BJ (cell line): ENCODE results near the gene MAMDC4. TPM values are rescaled to one million over a fixed set of nuclear protein-coding genes. Genes with fewer than 3 reads are reported as not detected.

Experiments used
- CTCF ChIA-PET: fragments of 350-600 bp; formaldehyde crosslinking; extraction: SDS; loops from one replicate; lab custom pipeline; 2021; ENCODE audit warnings: antibody characterized with exemption, inconsistent platforms; lab: Yijun Ruan, JAX
- POLR2A ChIA-PET: fragments of 300-600 bp; sonication (Branson Sonifier 250); formaldehyde crosslinking; extraction: SDS; loops from one replicate; lab custom pipeline; 2021; ENCODE audit warnings: antibody characterized with exemption; lab: Charles Lee
- DNase-seq: peaks from one replicate; pipeline ENCODE4 v3.0.0-alpha.2; 2011; ENCODE audit warnings: low read depth
- H3K27me3 ChIP-seq: 2 replicates; pipeline ENCODE4 v1.6.0; 2011; ENCODE audit warnings: low read length; ENCODE audit not compliant: control insufficient read depth, insufficient read depth
- H3K36me3 ChIP-seq: 2 replicates; pipeline ENCODE4 v1.5.1; 2011; ENCODE audit warnings: low read length; ENCODE audit not compliant: control insufficient read depth, insufficient read depth
- H3K4me3 ChIP-seq: 2 replicates; pipeline ENCODE4 v1.5.1; 2011; ENCODE audit warnings: low read depth, mild to moderate bottlenecking, control low read depth, low read length
- polyA plus RNA-seq: library from polyadenylated mRNA; depleted of rRNA; stranded (reverse); fragments of >200 nt; gene quantifications from 2 replicates; pipeline ENCODE4 v1.2.3, GENCODE V29; 2011
- TF ChIP-seq, protein P1 (sequence below): IDR thresholded peaks from 2 replicates; pipeline ENCODE4 v1.5.1; 2011; ENCODE audit warnings: low read depth, mild to moderate bottlenecking, control low read depth, inconsistent platforms, low read length, moderate library complexity; ENCODE audit not compliant: insufficient read depth

The MAMDC4 gene
- polyA plus RNA-seq, 1 experiment: 1.6 TPM

DNA sequence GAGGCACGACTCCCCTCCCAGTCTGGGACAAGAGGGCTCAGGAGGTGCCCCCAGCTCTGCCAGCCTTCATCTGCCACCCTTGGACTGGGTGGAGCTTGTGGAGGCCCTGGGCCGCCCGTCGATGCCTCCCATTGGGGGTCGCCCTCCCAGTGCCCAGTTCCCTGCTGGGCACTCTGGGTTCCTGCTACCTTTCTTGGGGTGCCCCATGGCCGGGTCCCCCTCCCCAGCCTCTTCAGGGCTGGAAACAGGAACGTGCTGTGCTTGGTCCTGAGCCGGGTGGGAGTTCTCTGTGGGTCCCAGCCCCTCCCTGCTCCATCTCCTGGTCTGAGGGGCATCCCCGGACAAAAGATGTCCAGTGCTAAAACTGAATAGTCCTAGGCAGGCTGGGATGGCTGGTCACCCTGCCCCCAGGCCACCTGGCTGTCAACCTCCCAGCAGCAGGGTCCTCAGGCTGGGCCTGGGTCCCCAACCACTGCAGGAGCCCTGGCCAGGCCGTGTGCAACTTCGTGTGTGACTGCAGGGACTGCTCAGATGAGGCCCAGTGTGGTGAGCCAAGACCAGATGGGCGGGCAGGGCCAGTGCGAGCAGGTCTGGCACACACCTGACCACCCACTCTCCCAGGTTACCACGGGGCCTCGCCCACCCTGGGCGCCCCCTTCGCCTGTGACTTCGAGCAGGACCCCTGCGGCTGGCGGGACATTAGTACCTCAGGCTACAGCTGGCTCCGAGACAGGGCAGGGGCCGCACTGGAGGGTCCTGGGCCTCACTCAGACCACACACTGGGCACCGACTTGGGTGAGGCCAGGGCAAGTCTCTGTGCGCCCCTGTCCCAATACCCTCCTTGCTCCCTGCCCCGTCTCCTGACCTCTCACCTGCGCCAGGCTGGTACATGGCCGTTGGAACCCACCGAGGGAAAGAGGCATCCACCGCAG, 784 bp downstream of the MAMDC4 start:
- Histone ChIP-seq H3K27me3 (no peaks in the 10 kb centered on the region), H3K36me3 (peaks cover 11% of the 10 kb centered on the region), H3K4me3 (no peak overlapping the region)
- no peak for DNase-seq
- ChIA-PET CTCF (interaction anchor here (0.7 kb wide), 2 partner anchors 10 to 182 kb away, joined by 3 read pairs; partner anchors contain the start of gene AJM1), POLR2A (no interaction called here)
- TF ChIP-seq, protein P1, sequence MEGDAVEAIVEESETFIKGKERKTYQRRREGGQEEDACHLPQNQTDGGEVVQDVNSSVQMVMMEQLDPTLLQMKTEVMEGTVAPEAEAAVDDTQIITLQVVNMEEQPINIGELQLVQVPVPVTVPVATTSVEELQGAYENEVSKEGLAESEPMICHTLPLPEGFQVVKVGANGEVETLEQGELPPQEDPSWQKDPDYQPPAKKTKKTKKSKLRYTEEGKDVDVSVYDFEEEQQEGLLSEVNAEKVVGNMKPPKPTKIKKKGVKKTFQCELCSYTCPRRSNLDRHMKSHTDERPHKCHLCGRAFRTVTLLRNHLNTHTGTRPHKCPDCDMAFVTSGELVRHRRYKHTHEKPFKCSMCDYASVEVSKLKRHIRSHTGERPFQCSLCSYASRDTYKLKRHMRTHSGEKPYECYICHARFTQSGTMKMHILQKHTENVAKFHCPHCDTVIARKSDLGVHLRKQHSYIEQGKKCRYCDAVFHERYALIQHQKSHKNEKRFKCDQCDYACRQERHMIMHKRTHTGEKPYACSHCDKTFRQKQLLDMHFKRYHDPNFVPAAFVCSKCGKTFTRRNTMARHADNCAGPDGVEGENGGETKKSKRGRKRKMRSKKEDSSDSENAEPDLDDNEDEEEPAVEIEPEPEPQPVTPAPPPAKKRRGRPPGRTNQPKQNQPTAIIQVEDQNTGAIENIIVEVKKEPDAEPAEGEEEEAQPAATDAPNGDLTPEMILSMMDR: no peak

DNA sequence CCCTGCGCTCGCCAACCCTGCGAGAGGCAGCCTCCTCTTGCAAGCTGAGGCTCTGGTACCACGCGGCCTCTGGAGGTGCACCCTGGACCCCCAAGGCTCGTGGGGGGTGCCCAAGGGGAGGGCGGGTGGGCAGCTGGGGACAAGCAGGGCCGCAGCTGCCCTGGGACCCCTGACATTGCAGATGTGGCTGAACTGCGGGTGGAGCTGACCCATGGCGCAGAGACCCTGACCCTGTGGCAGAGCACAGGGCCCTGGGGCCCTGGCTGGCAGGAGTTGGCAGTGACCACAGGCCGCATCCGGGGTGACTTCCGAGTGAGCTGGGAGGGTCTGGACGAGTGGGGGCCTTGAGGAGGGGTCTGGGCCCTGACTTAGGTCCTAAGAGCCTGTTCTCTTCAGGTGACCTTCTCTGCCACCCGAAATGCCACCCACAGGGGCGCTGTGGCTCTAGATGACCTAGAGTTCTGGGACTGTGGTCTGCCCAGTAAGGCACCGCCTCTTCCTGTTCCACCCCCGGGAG, 1.5 kb downstream of the MAMDC4 start:
- TF ChIP-seq, protein P1: no peak
- Histone ChIP-seq H3K27me3 (no peaks in the 10 kb centered on the region), H3K36me3 (peaks cover 11% of the 10 kb centered on the region), H3K4me3 (no peak overlapping the region)
- ChIA-PET CTCF (no interaction called here), POLR2A (no interaction called here)
- DNase-seq: no peak

DNA sequence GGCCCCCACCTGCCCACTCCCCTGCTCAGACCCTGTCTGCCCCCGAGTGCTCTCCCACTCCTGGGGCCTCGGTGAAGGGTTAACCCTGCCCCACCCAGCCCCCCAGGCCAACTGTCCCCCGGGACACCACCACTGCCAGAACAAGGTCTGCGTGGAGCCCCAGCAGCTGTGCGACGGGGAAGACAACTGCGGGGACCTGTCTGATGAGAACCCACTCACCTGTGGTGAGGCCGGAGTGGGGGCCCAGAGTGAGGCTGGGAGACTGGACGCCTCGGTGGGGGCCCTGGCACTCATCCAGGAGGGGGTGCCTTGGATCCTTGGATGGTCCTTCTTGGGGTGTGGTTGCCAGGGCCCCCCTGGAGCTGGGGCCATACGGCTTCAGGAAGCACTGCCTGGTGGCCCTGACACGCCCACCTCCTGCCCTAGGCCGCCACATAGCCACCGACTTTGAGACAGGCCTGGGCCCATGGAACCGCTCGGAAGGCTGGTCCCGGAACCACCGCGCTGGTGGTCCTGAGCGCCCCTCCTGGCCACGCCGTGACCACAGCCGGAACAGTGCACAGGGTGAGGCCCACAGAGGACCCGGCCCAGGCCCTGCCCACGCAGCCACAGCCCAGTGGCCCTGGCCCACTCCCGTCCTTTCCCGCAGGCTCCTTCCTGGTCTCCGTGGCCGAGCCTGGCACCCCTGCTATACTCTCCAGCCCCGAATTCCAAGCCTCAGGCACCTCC, 2.1 kb downstream of the MAMDC4 start:
- Histone ChIP-seq H3K27me3 (no peaks in the 10 kb centered on the region), H3K36me3 (peaks cover 11% of the 10 kb centered on the region), H3K4me3 (no peak overlapping the region)
- TF ChIP-seq, protein P1: no peak
- CTCF ChIA-PET: interaction anchor here (0.6 kb wide), 1 partner anchor 25 kb away, joined by 4 read pairs; no protein-coding TSS in a partner anchor
- POLR2A ChIA-PET: no interaction called here
- no peak for DNase-seq

DNA sequence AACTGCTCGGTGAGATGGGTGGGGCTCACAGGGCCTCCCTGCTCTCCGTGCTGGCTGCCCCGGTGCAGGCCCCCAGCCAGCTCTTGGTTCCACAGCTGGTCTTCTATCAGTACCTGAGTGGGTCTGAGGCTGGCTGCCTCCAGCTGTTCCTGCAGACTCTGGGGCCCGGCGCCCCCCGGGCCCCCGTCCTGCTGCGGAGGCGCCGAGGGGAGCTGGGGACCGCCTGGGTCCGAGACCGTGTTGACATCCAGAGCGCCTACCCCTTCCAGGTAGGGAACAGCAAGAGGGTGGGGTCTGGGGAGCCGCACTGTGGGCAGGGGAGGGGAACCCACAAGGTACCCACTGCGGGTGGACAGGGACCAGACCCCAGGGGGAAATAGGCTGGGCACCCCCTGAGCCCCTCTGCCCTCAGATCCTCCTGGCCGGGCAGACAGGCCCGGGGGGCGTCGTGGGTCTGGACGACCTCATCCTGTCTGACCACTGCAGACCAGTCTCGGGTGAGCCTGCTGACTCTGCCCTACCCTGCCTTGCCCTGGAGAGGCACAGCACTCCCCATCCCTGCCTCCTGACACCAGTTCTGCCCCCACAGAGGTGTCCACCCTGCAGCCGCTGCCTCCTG, 2.8 kb downstream of the MAMDC4 start:
- Histone ChIP-seq H3K27me3 (no peaks in the 10 kb centered on the region), H3K36me3 (peaks cover 12% of the 10 kb centered on the region), H3K4me3 (no peak overlapping the region)
- TF ChIP-seq, protein P1: no peak
- ChIA-PET CTCF (no interaction called here), POLR2A (no interaction called here)
- DNase-seq: no peak
